ENCODE measurements around the gene SMAD1.

The SMAD1 gene

DNA sequence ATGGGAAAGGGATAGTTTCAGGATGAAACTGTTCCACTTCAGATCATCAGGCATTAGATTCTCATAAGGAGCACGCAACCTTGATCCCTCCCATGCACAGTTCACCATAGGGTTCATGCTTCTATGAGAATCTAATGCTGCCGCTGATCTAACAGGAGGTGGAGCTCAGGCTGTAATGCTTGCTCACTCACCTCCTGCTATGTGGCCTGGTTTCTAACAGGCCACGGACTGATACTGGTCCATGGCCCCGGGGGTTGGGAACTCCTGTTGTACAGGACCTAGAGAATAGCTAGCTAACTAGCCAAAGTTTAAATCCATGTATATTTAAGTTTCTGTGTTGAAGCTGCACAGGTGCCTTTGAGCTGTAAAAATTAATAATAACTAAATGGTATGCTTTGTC lies 71.7 kb downstream of the SMAD1 start:
- no peak overlapping the region for H3K18ac ChIP-seq (ENCODE audit: low read length)

DNA sequence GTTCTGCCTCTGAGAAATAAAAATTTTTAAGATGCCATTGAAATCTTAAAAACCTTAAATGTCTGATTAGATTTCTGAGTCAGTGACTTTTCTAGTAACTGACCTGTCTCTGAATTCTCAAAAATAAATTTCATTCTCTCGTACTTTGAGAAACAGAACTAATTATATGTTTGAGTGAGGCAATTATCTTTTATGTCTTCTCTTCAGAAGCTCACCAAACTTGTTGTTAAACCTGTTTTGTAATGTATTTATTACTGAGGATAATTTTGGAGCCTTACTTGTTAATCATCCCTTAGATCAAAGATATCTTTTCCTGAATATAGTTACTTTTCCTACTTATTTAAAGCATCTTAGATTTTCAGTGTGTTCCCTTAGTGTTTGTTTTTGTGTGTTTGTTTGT lies 73.0 kb downstream of the SMAD1 start:
- no peak overlapping the region for H3K9ac ChIP-seq (ENCODE audit: low read length)
- H4K8ac ChIP-seq (ENCODE audit: low read depth, low read length), result no peak overlapping the region
- no peak overlapping the region for H3K4ac ChIP-seq (ENCODE audit: low read depth, low read length)
- WGBS (ENCODE audit: extremely low coverage, insufficient coverage, low lambda C conversion rate), result no CpG with 5 or more reads among the region's 1 CpG
- H3K4me1 ChIP-seq (ENCODE audit: control insufficient read depth, low read depth, low read length), result no peaks in the 10 kb centered on the region
- peaks cover 2% of the 10 kb centered on the region for H3K36me3 ChIP-seq (ENCODE audit: control insufficient read depth, insufficient read depth, low read length)
- H3K4me3 ChIP-seq (ENCODE audit: low read length), result no peak overlapping the region
- no peak overlapping the region for H2BK5ac ChIP-seq (ENCODE audit: low read length)
- no peak overlapping the region for H2AK5ac ChIP-seq (ENCODE audit: low read length)
- no peak overlapping the region for H2BK15ac ChIP-seq (replicated peaks; ENCODE audit: low read depth)
- H3K27ac ChIP-seq (ENCODE audit: low read depth, low read length), result no peak overlapping the region
- no peak overlapping the region for H3K23ac ChIP-seq (ENCODE audit: low read length)
- H3K79me2 ChIP-seq (ENCODE audit: control insufficient read depth, insufficient read depth, low read length), result no peaks in the 10 kb centered on the region
- no peak for DNase-seq
- no peak overlapping the region for H3K56ac ChIP-seq (ENCODE audit: low read length)
- no peaks in the 10 kb centered on the region for H3K27me3 ChIP-seq (ENCODE audit: insufficient read depth, low read length, poor library complexity)
- H3K18ac ChIP-seq (ENCODE audit: low read length), result no peak overlapping the region
- H2BK120ac ChIP-seq (ENCODE audit: low read depth, low read length), result no peak overlapping the region
- H4K5ac ChIP-seq (ENCODE audit: low read length), result no peak overlapping the region
- no peaks in the 10 kb centered on the region for H3K79me1 ChIP-seq (ENCODE audit: low read length)
- no peak overlapping the region for H3K4me2 ChIP-seq (ENCODE audit: low read length)

More for the DNA sequence above, 71.7 kb downstream of the SMAD1 start:
- H3K4me2 ChIP-seq (ENCODE audit: low read length), result no peak overlapping the region
- H3K27me3 ChIP-seq (ENCODE audit: insufficient read depth, low read length, poor library complexity), result no peaks in the 10 kb centered on the region
- H3K23ac ChIP-seq (ENCODE audit: low read length), result no peak overlapping the region
- H3K36me3 ChIP-seq (ENCODE audit: control insufficient read depth, insufficient read depth, low read length), result peaks cover 2% of the 10 kb centered on the region
- H3K4me1 ChIP-seq (ENCODE audit: control insufficient read depth, low read depth, low read length), result no peaks in the 10 kb centered on the region
- no peak overlapping the region for H3K56ac ChIP-seq (ENCODE audit: low read length)
- H3K4me3 ChIP-seq (ENCODE audit: low read length), result no peak overlapping the region
- no CpG with 5 or more reads among the region's 4 CpGs for WGBS (ENCODE audit: extremely low coverage, insufficient coverage, low lambda C conversion rate)
- no peaks in the 10 kb centered on the region for H3K79me1 ChIP-seq (ENCODE audit: low read length)
- H3K27ac ChIP-seq (ENCODE audit: low read depth, low read length), result no peak overlapping the region
- no peak overlapping the region for H2BK120ac ChIP-seq (ENCODE audit: low read depth, low read length)
- H4K8ac ChIP-seq (ENCODE audit: low read depth, low read length), result no peak overlapping the region
- no peak overlapping the region for H2BK5ac ChIP-seq (ENCODE audit: low read length)
- DNase-seq, result no peak
- no peak overlapping the region for H3K9ac ChIP-seq (ENCODE audit: low read length)
- H2BK15ac ChIP-seq (replicated peaks; ENCODE audit: low read depth), result no peak overlapping the region
- H2AK5ac ChIP-seq (ENCODE audit: low read length), result no peak overlapping the region
- H3K4ac ChIP-seq (ENCODE audit: low read depth, low read length), result no peak overlapping the region
- H4K5ac ChIP-seq (ENCODE audit: low read length), result no peak overlapping the region
- no peaks in the 10 kb centered on the region for H3K79me2 ChIP-seq (ENCODE audit: control insufficient read depth, insufficient read depth, low read length)

DNA sequence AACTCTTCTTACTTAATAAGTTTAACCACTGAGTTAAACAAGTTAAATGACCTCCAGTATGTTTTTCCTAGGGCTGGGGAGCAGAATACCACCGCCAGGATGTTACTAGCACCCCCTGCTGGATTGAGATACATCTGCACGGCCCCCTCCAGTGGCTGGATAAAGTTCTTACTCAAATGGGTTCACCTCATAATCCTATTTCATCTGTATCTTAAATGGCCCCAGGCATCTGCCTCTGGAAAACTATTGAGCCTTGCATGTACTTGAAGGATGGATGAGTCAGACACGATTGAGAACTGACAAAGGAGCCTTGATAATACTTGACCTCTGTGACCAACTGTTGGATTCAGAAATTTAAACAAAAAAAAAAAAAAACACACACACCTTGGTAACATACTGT lies 76.1 kb downstream of the SMAD1 start:
- Histone ChIP-seq H3K27ac (ENCODE audit: low read depth, low read length) (no peak overlapping the region), H2BK15ac (replicated peaks; ENCODE audit: low read depth) (no peak overlapping the region), H3K79me1 (ENCODE audit: low read length) (no peaks in the 10 kb centered on the region), H2BK5ac (ENCODE audit: low read length) (no peak overlapping the region), H3K4me1 (ENCODE audit: control insufficient read depth, low read depth, low read length) (no peaks in the 10 kb centered on the region), H4K8ac (ENCODE audit: low read depth, low read length) (no peak overlapping the region), H3K4ac (ENCODE audit: low read depth, low read length) (no peak overlapping the region), H3K27me3 (ENCODE audit: insufficient read depth, low read length, poor library complexity) (no peaks in the 10 kb centered on the region), H2BK120ac (ENCODE audit: low read depth, low read length) (no peak overlapping the region), H2AK5ac (ENCODE audit: low read length) (no peak overlapping the region), H3K79me2 (ENCODE audit: control insufficient read depth, insufficient read depth, low read length) (no peaks in the 10 kb centered on the region), H3K36me3 (ENCODE audit: control insufficient read depth, insufficient read depth, low read length) (peaks cover 2% of the 10 kb centered on the region), H3K9ac (ENCODE audit: low read length) (no peak overlapping the region), H3K4me3 (ENCODE audit: low read length) (no peak overlapping the region), H4K5ac (ENCODE audit: low read length) (no peak overlapping the region), H3K4me2 (ENCODE audit: low read length) (no peak overlapping the region), H3K56ac (ENCODE audit: low read length) (no peak overlapping the region), H3K23ac (ENCODE audit: low read length) (no peak overlapping the region), H3K18ac (ENCODE audit: low read length) (no peak overlapping the region)
- DNase-seq, result peak; percentile 78
- no CpG with 5 or more reads among the region's 3 CpGs for WGBS (ENCODE audit: extremely low coverage, insufficient coverage, low lambda C conversion rate)

DNA sequence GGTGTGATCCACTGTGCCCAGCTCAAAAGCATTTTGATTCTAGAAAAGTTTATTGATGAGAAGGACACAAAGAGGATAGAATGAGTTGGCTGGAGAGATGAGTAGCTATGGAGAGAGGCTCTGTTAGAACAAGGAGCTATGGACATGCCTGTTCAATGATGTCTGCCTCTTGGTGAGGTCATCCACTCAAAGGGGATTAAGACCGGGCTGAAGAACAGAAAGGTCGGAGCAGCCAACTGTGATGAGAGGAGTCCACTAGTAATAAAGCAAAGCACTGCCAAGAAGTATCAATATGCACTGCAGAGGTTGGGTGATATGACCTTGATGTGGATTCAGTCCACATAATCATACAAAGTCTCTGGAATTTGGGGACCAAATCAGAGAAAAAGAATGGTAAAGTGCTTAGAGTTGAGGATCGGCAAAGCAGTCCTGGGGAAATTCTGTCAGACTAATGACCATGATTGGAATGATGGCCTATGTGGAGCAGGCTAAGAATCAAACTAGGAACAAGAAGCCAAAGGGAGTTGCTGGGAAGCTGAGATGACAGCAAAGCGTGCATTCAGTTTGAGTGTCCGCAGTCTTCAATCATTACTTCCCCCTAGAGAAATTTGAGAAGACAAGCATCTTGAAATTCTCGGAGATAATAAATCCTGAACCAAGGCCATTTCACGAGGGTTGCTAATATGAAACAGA lies 81.8 kb downstream of the SMAD1 start:
- no CpG with 5 or more reads among the region's 7 CpGs for WGBS (ENCODE audit: extremely low coverage, insufficient coverage, low lambda C conversion rate)
- Histone ChIP-seq H3K4me3 (ENCODE audit: low read length) (no peak overlapping the region), H3K27ac (ENCODE audit: low read depth, low read length) (no peak overlapping the region), H3K4me2 (ENCODE audit: low read length) (no peak overlapping the region), H3K9ac (ENCODE audit: low read length) (no peak overlapping the region), H3K27me3 (ENCODE audit: insufficient read depth, low read length, poor library complexity) (no peaks in the 10 kb centered on the region), H2BK120ac (ENCODE audit: low read depth, low read length) (no peak overlapping the region), H2BK15ac (replicated peaks; ENCODE audit: low read depth) (no peak overlapping the region), H2AK5ac (ENCODE audit: low read length) (no peak overlapping the region), H4K5ac (ENCODE audit: low read length) (no peak overlapping the region), H3K79me2 (ENCODE audit: control insufficient read depth, insufficient read depth, low read length) (no peaks in the 10 kb centered on the region), H3K4ac (ENCODE audit: low read depth, low read length) (no peak overlapping the region), H3K36me3 (ENCODE audit: control insufficient read depth, insufficient read depth, low read length) (no peaks in the 10 kb centered on the region), H2BK5ac (ENCODE audit: low read length) (no peak overlapping the region), H3K23ac (ENCODE audit: low read length) (no peak overlapping the region), H4K8ac (ENCODE audit: low read depth, low read length) (no peak overlapping the region), H3K79me1 (ENCODE audit: low read length) (no peaks in the 10 kb centered on the region), H3K4me1 (ENCODE audit: control insufficient read depth, low read depth, low read length) (no peaks in the 10 kb centered on the region), H3K18ac (ENCODE audit: low read length) (no peak overlapping the region), H3K56ac (ENCODE audit: low read length) (no peak overlapping the region)
- no peak for DNase-seq

DNA sequence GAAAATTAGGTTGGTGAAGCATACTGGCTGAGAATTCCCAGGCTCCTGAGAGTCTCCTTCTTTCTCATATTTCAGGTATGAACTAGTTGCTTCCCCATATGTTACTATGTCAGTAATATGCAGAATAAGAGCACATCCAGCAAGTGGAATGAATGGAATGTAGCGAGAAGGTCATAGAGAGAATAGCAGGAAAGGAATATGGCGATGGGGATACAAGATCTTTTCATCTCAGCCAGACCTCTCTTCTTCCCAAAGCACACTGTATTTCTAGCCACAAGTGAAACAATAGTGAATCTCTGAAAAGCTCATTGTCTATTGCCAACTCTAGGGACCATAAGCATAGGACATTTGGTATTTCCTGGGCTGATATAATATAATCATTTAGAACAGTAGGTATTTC lies 82.9 kb downstream of the SMAD1 start:
- Histone ChIP-seq H3K27me3 (ENCODE audit: insufficient read depth, low read length, poor library complexity) (no peaks in the 10 kb centered on the region), H3K56ac (ENCODE audit: low read length) (no peak overlapping the region), H3K4me2 (ENCODE audit: low read length) (no peak overlapping the region), H2BK5ac (ENCODE audit: low read length) (no peak overlapping the region), H2AK5ac (ENCODE audit: low read length) (no peak overlapping the region), H4K8ac (ENCODE audit: low read depth, low read length) (no peak overlapping the region), H3K18ac (ENCODE audit: low read length) (no peak overlapping the region), H3K27ac (ENCODE audit: low read depth, low read length) (no peak overlapping the region), H3K23ac (ENCODE audit: low read length) (no peak overlapping the region), H2BK120ac (ENCODE audit: low read depth, low read length) (no peak overlapping the region), H3K4me3 (ENCODE audit: low read length) (no peak overlapping the region), H3K9ac (ENCODE audit: low read length) (no peak overlapping the region), H3K4ac (ENCODE audit: low read depth, low read length) (no peak overlapping the region), H3K79me2 (ENCODE audit: control insufficient read depth, insufficient read depth, low read length) (no peaks in the 10 kb centered on the region), H4K5ac (ENCODE audit: low read length) (no peak overlapping the region), H2BK15ac (replicated peaks; ENCODE audit: low read depth) (no peak overlapping the region), H3K4me1 (ENCODE audit: control insufficient read depth, low read depth, low read length) (no peaks in the 10 kb centered on the region), H3K79me1 (ENCODE audit: low read length) (no peaks in the 10 kb centered on the region), H3K36me3 (ENCODE audit: control insufficient read depth, insufficient read depth, low read length) (no peaks in the 10 kb centered on the region)
- WGBS (ENCODE audit: extremely low coverage, insufficient coverage, low lambda C conversion rate), result no CpG with 5 or more reads among the region's 2 CpGs
- DNase-seq, result peak; percentile 38

DNA sequence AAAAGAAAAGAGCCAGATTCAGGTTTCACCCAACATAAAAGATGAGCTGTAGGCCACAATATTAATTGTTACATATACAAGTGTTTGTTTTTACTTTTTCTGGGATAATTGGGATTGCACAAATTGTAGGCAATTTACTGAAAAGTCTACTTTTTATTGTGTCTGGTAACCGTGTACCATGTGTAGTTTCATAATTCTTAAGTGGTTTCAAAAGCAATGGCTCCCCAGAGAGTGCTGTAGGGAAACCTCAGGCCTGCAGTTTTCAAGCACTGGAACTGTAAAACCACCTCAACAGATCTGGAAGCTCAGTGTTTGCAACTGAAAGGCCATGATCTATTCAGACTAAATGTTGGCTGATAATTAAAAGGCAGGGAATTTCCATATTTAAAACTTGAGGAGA lies 83.7 kb downstream of the SMAD1 start:
- Histone ChIP-seq H3K36me3 (ENCODE audit: control insufficient read depth, insufficient read depth, low read length) (no peaks in the 10 kb centered on the region), H3K4me2 (ENCODE audit: low read length) (no peak overlapping the region), H2BK120ac (ENCODE audit: low read depth, low read length) (no peak overlapping the region), H3K79me1 (ENCODE audit: low read length) (no peaks in the 10 kb centered on the region), H4K8ac (ENCODE audit: low read depth, low read length) (no peak overlapping the region), H3K79me2 (ENCODE audit: control insufficient read depth, insufficient read depth, low read length) (no peaks in the 10 kb centered on the region), H2BK5ac (ENCODE audit: low read length) (no peak overlapping the region), H3K18ac (ENCODE audit: low read length) (no peak overlapping the region), H2BK15ac (replicated peaks; ENCODE audit: low read depth) (no peak overlapping the region), H3K9ac (ENCODE audit: low read length) (no peak overlapping the region), H4K5ac (ENCODE audit: low read length) (no peak overlapping the region), H3K27me3 (ENCODE audit: insufficient read depth, low read length, poor library complexity) (no peaks in the 10 kb centered on the region), H2AK5ac (ENCODE audit: low read length) (no peak overlapping the region), H3K23ac (ENCODE audit: low read length) (no peak overlapping the region), H3K4me1 (ENCODE audit: control insufficient read depth, low read depth, low read length) (no peaks in the 10 kb centered on the region), H3K4me3 (ENCODE audit: low read length) (no peak overlapping the region), H3K4ac (ENCODE audit: low read depth, low read length) (no peak overlapping the region), H3K56ac (ENCODE audit: low read length) (no peak overlapping the region), H3K27ac (ENCODE audit: low read depth, low read length) (no peak overlapping the region)
- WGBS (ENCODE audit: extremely low coverage, insufficient coverage, low lambda C conversion rate), result no CpG with 5 or more reads among the region's 1 CpG
- DNase-seq, result no peak
